Measurements from ENCODE around the gene TNFRSF8. TPM values are rescaled to one million over a fixed set of nuclear protein-coding genes. Genes with fewer than 3 reads are reported as not detected.

The TNFRSF8 gene
- total and polyA plus RNA-seq, 9 of the 15 experiments (the other 6 are each of a cell fraction or from before 2014, with no cell fraction given): 3.5 to 38.4 (median 17.1) TPM

GRCh38 chr1:12038356-12039163 is 24.5 kb upstream of the TNFRSF8 start (continued):
- TF ChIP-seq SMARCB1 (IDR thresholded peaks at IDR 0.05; ENCODE audit: insufficient read length, low read depth): no peak
- no peak for TF ChIP-seq HNRNPL (IDR thresholded peaks at IDR 0.05; ENCODE audit: low read depth, low read length)
- TF ChIP-seq ZNF224 (CRISPR knock-in tag; IDR thresholded peaks at IDR 0.05): no peak
- TF ChIP-seq RREB1 (CRISPR knock-in tag; IDR thresholded peaks at IDR 0.05): no peak
- TF ChIP-seq MTA1 (IDR thresholded peaks at IDR 0.05; ENCODE audit: borderline replicate concordance): peak; percentile 69
- TF ChIP-seq RBM14 (IDR thresholded peaks at IDR 0.05; ENCODE audit: borderline replicate concordance, insufficient read depth, low read depth, low read length): no peak
- TF ChIP-seq ZBTB40 (IDR thresholded peaks at IDR 0.05): no peak
- no peak for TF ChIP-seq ZBTB40 (CRISPR knock-in tag; IDR thresholded peaks at IDR 0.05)
- TF ChIP-seq CREB5 (CRISPR knock-in tag; IDR thresholded peaks at IDR 0.05): no peak
